ENCODE measurements around the gene GAA.

Gene GAA

GRCh38 chr17:80104956-80105375 lies 3.6 kb downstream of the GAA start:
- no peak for DNase-seq

DNA sequence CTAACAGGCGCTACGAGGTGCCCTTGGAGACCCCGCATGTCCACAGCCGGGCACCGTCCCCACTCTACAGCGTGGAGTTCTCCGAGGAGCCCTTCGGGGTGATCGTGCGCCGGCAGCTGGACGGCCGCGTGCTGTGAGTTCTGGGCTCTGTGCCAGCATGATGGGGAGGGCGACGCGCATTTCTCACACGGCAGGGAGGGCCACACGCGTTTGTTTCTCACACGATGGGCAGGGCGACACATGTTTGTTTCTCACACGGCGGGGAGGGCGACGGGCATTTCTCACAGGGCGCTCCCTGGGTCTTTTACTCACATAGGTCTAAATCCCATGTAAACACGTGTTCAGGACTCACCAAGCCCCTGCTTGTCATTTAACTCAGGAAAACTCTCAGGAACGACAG lies 4.4 kb downstream of the GAA start:
- DNase-seq, result no peak

DNA sequence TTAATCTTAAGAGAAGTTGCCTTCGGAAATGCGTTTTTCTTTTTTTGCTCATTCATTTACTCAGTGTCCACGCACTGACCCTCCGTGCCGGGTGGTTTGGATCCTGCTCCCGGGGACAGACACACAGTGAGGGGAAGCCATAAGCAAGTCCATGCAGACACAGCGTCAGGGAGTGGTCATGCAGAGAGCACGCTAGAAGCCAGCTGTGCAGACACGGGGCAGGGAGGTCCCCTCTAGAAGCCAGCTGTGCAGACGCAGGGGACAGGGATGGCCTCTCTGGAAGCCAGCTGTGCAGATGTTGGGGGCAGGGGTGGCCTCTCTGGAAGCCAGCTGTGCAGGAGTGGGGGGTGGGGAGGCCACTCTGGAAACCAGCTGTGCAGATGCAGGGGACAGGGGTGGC lies 4.8 kb downstream of the GAA start:
- DNase-seq, result no peak

- DNase-seq, result no peak
These were observed 5.4 kb downstream of the GAA start for GRCh38 chr17:80106751-80107150.

- no peak for DNase-seq
These were observed 6.0 kb downstream of the GAA start for GRCh38 chr17:80107231-80108021.

DNA sequence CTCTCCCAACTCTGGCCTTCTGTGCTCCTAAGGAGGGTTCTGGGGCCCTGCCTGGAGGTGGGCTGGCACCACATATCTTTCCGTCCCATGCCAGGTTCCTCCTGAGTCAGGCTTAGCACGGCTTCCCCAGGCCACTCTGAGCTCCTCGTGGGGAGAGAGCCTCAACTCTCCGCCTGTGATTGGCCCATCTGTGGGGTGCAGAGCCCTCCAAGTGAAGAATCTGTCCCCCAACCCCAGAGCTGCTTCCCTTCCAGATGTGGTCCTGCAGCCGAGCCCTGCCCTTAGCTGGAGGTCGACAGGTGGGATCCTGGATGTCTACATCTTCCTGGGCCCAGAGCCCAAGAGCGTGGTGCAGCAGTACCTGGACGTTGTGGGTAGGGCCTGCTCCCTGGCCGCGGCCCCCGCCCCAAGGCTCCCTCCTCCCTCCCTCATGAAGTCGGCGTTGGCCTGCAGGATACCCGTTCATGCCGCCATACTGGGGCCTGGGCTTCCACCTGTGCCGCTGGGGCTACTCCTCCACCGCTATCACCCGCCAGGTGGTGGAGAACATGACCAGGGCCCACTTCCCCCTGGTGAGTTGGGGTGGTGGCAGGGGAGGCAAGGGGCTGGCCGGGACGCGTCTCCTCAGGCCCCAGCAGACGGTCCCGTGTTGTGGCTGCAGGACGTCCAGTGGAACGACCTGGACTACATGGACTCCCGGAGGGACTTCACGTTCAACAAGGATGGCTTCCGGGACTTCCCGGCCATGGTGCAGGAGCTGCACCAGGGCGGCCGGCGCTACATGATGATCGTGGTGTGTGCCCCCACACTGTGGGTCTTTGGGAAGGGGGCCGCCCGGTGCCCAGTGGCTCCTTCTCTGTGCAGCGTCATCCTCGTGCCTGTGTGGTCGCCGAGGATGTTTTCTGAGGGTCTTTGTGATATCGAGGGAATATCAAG lies 6.9 kb downstream of the GAA start:
- DNase-seq, result no peak

DNA sequence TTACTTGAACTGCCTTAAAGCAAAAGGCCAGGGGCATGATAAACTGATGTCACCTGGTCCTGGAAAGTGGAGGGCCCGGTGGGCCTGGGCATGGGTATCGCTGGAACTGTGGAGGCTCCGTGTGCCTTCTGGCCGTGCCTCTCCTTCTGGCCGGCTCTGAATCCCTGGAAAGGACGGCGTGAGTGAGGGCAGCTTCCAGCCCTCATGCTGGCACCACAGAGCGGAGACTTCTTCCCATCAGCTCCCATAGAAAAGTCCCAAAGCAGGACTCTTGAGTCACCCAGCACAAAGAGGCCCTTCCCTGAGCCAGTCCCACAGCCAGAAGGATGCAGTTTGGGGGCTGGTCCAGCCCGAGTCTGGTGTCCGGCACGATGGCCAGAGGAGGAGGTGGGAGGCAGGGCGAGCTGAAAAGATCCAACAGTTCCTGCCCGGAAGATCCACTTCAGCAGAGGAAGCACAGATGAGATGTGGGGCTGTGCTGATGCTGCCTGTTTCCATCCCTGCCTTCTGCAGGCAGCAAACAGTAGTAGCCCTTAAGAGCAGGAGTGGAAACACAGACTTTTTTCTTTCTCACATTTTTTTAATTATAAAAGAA lies 7.8 kb downstream of the GAA start:
- no peak for DNase-seq

DNA sequence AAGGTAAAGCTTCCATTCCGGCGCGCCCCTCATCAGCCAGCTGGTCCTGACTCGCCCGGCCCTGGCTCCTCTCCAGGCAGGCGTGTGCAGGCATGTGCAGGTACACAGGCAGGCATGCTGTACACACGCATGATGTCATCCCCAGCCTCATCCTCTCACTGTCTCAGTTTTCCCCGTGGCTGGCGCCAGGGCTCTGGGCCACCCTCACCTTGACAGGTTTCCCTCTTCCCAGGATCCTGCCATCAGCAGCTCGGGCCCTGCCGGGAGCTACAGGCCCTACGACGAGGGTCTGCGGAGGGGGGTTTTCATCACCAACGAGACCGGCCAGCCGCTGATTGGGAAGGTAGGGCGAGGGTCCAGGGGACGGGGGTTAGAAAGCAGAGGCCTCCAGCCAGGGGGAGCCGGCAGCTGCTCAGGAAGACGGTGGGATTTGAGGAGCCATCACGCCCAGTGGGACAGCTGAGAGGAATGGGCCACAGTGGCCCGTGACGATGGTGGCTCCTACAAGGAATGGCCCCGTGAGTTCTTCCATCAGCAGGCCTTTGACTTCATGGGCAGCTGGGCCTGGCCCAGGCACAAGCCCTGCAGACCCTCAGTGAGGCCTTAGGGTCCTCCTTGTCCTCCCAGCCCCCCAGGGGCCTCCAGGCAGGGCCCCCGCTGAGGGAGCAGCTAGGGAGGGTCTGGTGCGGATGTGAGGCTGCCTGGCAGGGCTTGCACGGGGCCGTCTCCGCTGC lies 8.5 kb downstream of the GAA start:
- no peak for DNase-seq

DNA sequence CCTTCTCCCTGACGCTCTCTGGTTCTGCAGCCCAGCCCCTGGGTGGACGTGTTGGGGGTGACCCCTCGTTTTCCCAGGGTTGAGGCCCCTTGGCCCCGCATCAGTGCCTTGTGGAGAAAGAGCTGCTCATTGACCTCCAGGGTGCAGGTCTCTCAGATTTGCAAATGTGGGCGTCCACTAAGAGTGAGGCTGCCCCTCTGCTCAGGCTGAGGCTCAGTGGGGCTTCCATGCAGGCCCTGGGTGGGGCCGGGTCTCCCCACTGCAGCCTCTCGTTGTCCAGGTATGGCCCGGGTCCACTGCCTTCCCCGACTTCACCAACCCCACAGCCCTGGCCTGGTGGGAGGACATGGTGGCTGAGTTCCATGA lies 9.0 kb downstream of the GAA start:
- no peak for DNase-seq

- no peak for DNase-seq
These were observed 9.7 kb downstream of the GAA start for GRCh38 chr17:80110927-80111701.

DNA sequence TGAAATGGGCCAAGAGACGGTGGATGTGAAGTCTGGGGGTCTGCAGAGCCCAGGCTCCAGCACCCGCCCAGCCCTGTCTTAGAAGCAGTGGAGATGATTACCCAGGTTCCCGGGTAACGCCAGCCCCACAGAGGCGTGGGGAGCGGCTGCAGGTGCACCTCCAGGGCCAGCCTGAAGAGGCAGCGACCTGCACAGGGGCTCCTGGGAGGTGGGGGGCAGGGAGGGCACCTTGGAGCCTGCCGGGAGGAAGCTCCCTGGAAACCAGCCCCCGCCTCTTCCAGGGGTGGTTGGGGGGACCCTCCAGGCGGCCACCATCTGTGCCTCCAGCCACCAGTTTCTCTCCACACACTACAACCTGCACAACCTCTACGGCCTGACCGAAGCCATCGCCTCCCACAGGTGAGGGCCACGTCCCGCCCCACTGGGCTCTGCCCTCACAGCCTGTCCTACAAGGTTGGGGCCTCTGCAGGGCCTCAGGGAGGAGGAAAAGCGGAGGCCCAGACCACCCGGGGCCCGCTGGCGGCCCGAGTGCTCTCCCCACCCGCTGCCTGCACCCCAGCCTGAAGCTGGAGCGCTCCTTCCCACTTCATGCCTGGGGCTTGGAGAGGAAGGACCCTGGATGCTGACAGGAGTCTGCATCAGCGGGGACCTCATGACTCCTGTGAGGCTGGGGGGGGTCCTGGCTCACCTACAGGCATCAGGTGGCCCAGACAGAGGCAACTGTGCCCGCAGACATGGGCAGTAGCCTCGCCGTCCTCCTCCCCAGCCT lies 10.5 kb downstream of the GAA start:
- no peak for DNase-seq

- DNase-seq, result no peak
These were observed 11.2 kb downstream of the GAA start for GRCh38 chr17:80112471-80113032.

GRCh38 chr17:80113033-80113484 lies 11.7 kb downstream of the GAA start:
- no peak for DNase-seq

DNA sequence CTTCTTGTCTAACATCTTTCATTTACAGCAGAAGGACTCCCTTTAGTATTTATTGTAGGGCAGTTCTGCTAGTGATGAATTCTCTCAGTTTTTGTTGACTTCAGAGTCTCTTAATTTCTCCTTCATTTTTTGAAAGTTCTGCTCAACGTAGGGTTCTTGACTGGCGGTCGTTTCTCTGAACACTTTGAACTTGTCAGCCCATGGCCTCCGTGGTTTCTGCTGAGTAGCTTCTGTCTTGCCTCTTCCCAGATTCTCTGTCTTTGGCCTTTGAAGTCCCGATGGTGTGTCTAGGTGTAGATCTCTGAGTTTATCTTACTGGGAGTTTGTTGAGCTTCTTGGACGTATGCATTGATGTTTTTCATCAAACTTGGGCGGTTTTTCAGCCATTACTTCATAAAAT lies 13.4 kb downstream of the GAA start:
- DNase-seq, result no peak

DNA sequence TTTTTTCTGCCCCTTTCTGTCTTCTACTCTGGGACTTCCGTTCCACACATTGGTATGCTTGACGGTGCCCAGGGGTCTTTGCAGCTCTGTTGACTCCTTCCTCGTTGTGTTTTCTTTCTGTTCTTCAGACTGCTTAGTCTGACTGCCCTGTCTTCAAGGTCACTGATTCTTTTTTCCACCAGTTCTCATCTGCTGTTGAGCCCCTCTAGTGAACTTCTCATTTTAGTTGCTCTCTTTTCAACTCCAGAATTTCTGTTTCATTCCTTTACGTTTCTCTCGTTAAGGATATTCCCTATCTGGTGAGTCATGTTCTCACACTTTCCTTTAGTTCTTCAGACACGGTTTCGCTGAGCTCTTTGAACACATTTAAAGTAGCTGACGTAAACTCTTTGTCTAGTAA lies 13.8 kb downstream of the GAA start:
- DNase-seq, result no peak

GRCh38 chr17:80116276-80116920 lies 15.0 kb downstream of the GAA start:
- DNase-seq, result no peak

DNA sequence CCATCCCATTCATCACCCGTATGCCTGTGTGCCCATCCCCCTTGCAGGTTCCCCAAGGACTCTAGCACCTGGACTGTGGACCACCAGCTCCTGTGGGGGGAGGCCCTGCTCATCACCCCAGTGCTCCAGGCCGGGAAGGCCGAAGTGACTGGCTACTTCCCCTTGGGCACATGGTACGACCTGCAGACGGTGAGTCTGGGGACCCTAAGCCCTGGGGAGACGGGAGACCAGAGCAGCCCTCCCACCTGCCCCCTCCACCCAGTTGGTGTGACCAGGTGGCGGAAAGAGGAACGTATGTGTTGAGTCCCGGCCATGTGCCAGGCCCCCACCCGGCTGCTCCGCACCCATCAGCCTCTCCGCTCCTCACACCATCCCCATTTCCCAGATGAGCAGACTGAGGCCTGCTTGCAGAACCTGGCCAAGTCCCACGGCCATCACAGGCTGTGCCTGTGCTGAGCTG lies 15.6 kb downstream of the GAA start:
- DNase-seq, result no peak

GRCh38 chr17:80117491-80118401 lies 16.4 kb downstream of the GAA start:
- no peak for DNase-seq

GRCh38 chr17:80118601-80119270 lies 17.4 kb downstream of the GAA start:
- DNase-seq, result no peak
